SK-N-SH (cell line): ENCODE data around the gene SHB. TPM values are rescaled to one million over a fixed set of nuclear protein-coding genes. Genes with fewer than 3 reads are reported as not detected.
A peak's percentile ranks its signal among the peaks of the same experiment; 100 is the strongest.

ENCODE experiments used
- CTCF ChIA-PET: fragments of 300-600, 350-600 bp; formaldehyde crosslinking; extraction: SDS; loops from one replicate; lab custom pipeline; 2021; lab: Yijun Ruan, JAX
- POLR2A ChIA-PET: fragments of 350-600 bp; sonication (Branson Sonifier 250); formaldehyde crosslinking; extraction: SDS; loops from one replicate; lab custom pipeline; 2020; ENCODE audit warnings: antibody characterized with exemption, inconsistent platforms; lab: Yijun Ruan, JAX
- DNase-seq: peaks from one replicate; pipeline ENCODE4 v3.0.0; 2012
- H2AFZ ChIP-seq: fragments of 200-600 bp; sonication (generic); 2 replicates; pipeline ENCODE4 v1.8.1; 2016; ENCODE audit warnings: antibody characterized with exemption, mild to moderate bottlenecking, low read depth
- H3F3A ChIP-seq: fragments of 200-600 bp; sonication (generic); replicated peaks from 2 replicates; pipeline ENCODE3; 2016; ENCODE audit warnings: antibody characterized with exemption, mild to moderate bottlenecking; ENCODE audit not compliant: insufficient read depth
- H3K27ac ChIP-seq, 2 experiments: fragments of 200-500 bp in 1 of 2; fragments of 200-600 bp in 1 of 2; sonication (Bioruptor generic) in 1 of 2; sonication (generic), shearing (Covaris generic) in 1 of 2; 2 replicates each; pipeline versions ENCODE4 v1.5.1 to v1.6.1; 2014 to 2016; ENCODE audit warnings: low read depth in 2 of 2, inconsistent platforms in 1 of 2, low read length in 1 of 2, mild to moderate bottlenecking in 1 of 2, mixed read lengths in 1 of 2
- H3K27me3 ChIP-seq: fragments of 200-600 bp; sonication (generic), shearing (Covaris generic); 2 replicates; pipeline ENCODE4 v1.6.1; 2016; ENCODE audit warnings: mixed run types; ENCODE audit not compliant: insufficient read depth
- H3K36me3 ChIP-seq, 2 experiments: fragments of 200-500 bp in 1 of 2; fragments of 200-600 bp in 1 of 2; sonication (Bioruptor generic) in 1 of 2; sonication (generic) in 1 of 2; replicated peaks in 1 of 2; 2 replicates each; pipeline versions ENCODE3 to v1.5.1; 2014 to 2016; ENCODE audit warnings: low read length in 1 of 2, mild to moderate bottlenecking in 1 of 2; ENCODE audit not compliant: insufficient read depth in 2 of 2, control insufficient read depth in 1 of 2
- H3K4me1 ChIP-seq, 2 experiments: fragments of 200-500 bp in 1 of 2; fragments of 200-600 bp in 1 of 2; sonication (Bioruptor generic) in 1 of 2; sonication (generic), shearing (Covaris generic) in 1 of 2; 2 replicates each; pipeline versions ENCODE4 v1.5.1 to v1.6.1; 2014 to 2016; ENCODE audit warnings: low read depth in 1 of 2, low read length in 1 of 2, mixed run types in 1 of 2; ENCODE audit not compliant: insufficient read depth in 2 of 2, control insufficient read depth in 1 of 2
- H3K4me2 ChIP-seq: fragments of 200-600 bp; sonication (generic), shearing (Covaris generic); 2 replicates; pipeline ENCODE4 v1.6.1; 2017; ENCODE audit warnings: mixed run types
- H3K4me3 ChIP-seq, 2 experiments: fragments of 200-500 bp in 1 of 2; fragments of 200-600 bp in 1 of 2; sonication (Bioruptor generic) in 1 of 2; sonication (generic), shearing (Covaris generic) in 1 of 2; 2 replicates each; pipeline versions ENCODE4 v1.5.1 to v1.8.1; 2014 to 2016; ENCODE audit warnings: low read depth in 2 of 2, inconsistent platforms in 1 of 2, low read length in 1 of 2, mild to moderate bottlenecking in 1 of 2, mixed read lengths in 1 of 2, moderate library complexity in 1 of 2
- H3K79me2 ChIP-seq: fragments of 200-600 bp; sonication (generic); 2 replicates; pipeline ENCODE4 v1.8.1; 2017; ENCODE audit warnings: mild to moderate bottlenecking; ENCODE audit not compliant: insufficient read depth
- H3K9ac ChIP-seq: fragments of 200-600 bp; sonication (generic); 2 replicates; pipeline ENCODE4 v1.6.1; 2017; ENCODE audit warnings: mixed run types
- H3K9me2 ChIP-seq: fragments of 200-600 bp; sonication (generic); 2 replicates; pipeline ENCODE4 v1.6.1; 2017; ENCODE audit warnings: mixed run types
- H3K9me3 ChIP-seq: fragments of 200-600 bp; sonication (generic); 2 replicates; pipeline ENCODE4 v1.6.1; 2017; ENCODE audit warnings: mixed run types, mild to moderate bottlenecking, moderate library complexity
- H4K20me1 ChIP-seq: fragments of 200-600 bp; sonication (generic); 2 replicates; pipeline ENCODE4 v1.6.1; 2017; ENCODE audit warnings: mild to moderate bottlenecking, mixed run types; ENCODE audit not compliant: insufficient read depth
- EP300 ChIP-seq, 2 experiments: IDR thresholded peaks; 2 replicates each; pipeline versions ENCODE4 v1.4.0 to v1.6.1; 2012; ENCODE audit warnings: borderline replicate concordance in 1 of 2, low read depth in 1 of 2, low read length in 1 of 2
- EZH2phosphoT487 ChIP-seq: fragments of 200-600 bp; sonication (generic); IDR thresholded peaks from 2 replicates; pipeline ENCODE4 v1.6.1; 2017; ENCODE audit warnings: low read depth, mixed run types, mild to moderate bottlenecking, antibody characterized with exemption, moderate library complexity, borderline replicate concordance
- FOSL2 ChIP-seq: IDR thresholded peaks from 2 replicates; pipeline ENCODE4 v1.4.0; 2012; ENCODE audit warnings: low read depth, mild to moderate bottlenecking, moderate library complexity, borderline replicate concordance
- MEF2A ChIP-seq: IDR thresholded peaks from 2 replicates; pipeline ENCODE4 v1.4.0; 2012; ENCODE audit warnings: low read depth, borderline replicate concordance
- MXI1 ChIP-seq: IDR thresholded peaks from 2 replicates; pipeline ENCODE4 v1.6.1; 2012; ENCODE audit warnings: mild to moderate bottlenecking, low read depth, low read length, improper control_type of control experiment
- NFIC ChIP-seq: IDR thresholded peaks from 2 replicates; pipeline ENCODE4 v1.4.0; 2012; ENCODE audit warnings: borderline replicate concordance
- POLR2AphosphoS5 ChIP-seq: IDR thresholded peaks from 2 replicates; pipeline ENCODE4 v1.6.1; 2012; ENCODE audit warnings: low read depth, low read length
- RCOR1 ChIP-seq: fragments of 150-350 bp; IDR thresholded peaks from 2 replicates; pipeline ENCODE4 v1.6.1; 2017; ENCODE audit warnings: antibody characterized with exemption, low read length
- TAF1 ChIP-seq: IDR thresholded peaks from 2 replicates; pipeline ENCODE4 v1.6.1; 2012; ENCODE audit warnings: low read depth, mild to moderate bottlenecking, low read length, moderate library complexity, borderline replicate concordance
- YY1 ChIP-seq: IDR thresholded peaks from 2 replicates; pipeline ENCODE4 v1.4.0; 2012; ENCODE audit warnings: low read depth, mild to moderate bottlenecking
- WGBS: methylation state at CpG from one replicate; pipeline ENCODE4 v1.1.6; 2017; ENCODE audit warnings: low lambda C conversion rate; 5-methylcytosine and 5-hydroxymethylcytosine counted together
- polyA plus RNA-seq, 3 experiments: library from polyadenylated mRNA; depleted of rRNA; stranded (reverse); fragments of >200 nt; gene quantifications; 2 replicates each; pipeline ENCODE4 v1.2.3, GENCODE V29; 2012
- TF ChIP-seq, protein P1 (sequence below): IDR thresholded peaks from 2 replicates; pipeline ENCODE4 v1.4.0; 2012; ENCODE audit warnings: low read depth
- TF ChIP-seq, protein P2 (sequence below): fragments of 150-350 bp; IDR thresholded peaks from 2 replicates; pipeline ENCODE4 v1.6.1; 2017; ENCODE audit warnings: antibody characterized with exemption, low read length, low read depth, borderline replicate concordance
- TF ChIP-seq, protein P3 (sequence below): IDR thresholded peaks from 2 replicates; pipeline ENCODE4 v1.6.1; 2012; ENCODE audit warnings: mild to moderate bottlenecking, low read depth, low read length, moderate library complexity
- TF ChIP-seq, protein P4 (sequence below): fragments of 200-600 bp; sonication (generic); IDR thresholded peaks from 2 replicates; pipeline ENCODE4 v1.6.1; 2017; ENCODE audit warnings: antibody characterized with exemption, mild to moderate bottlenecking, moderate library complexity
- TF ChIP-seq, protein P5 (sequence below): IDR thresholded peaks from 2 replicates; pipeline ENCODE4 v1.4.0; 2012; ENCODE audit warnings: low read depth, borderline replicate concordance

SHB gene
- polyA plus RNA-seq, 1 of the 3 experiments (the other 2 are of a cell fraction): 26.0 TPM

DNA sequence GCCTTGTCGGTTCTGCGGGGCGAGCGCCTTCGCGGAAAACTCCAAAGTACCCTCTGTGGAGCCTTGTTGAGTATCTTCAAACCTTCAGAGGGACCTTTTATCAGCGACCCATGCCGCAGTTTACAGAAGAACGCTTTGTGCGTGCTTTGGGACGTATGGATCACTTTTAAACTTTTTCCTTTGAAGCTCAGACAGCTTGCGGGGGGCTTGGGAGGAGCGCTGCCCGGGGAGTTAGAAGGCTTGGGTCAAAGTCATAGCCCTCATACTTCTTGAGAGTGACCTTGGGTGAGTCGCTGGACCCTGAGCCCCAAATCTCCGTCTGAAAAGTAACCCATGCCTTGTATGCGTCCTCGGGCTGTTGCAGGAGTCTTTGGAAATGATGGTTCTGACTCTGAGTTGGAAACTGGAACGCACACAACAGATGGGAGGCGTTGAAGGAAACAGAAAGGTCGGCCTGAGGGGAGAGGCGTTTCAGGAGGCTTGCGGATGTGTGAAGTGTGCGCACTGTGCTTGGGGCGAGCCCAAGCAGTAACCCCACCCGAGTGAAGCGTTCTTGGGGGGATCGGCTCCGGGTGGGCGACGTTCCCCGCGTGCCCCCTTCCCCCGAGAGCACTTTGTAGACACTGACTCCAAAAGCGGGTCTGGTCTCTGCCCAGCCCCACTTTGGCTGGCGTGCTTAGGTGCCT lies 164.4 kb downstream of the SHB start:
- peak overlapping the region; percentile 75 to 93 for H3K4me3 ChIP-seq
- no peaks in the 10 kb centered on the region for H3K9me2 ChIP-seq
- 58% methylated on average over 24 of the region's 36 CpGs for WGBS
- H3K4me1 ChIP-seq: peaks cover 4 to 22% of the 10 kb centered on the region in 2 experiments; a peak in 2 of 4 replicates
- H2AFZ ChIP-seq: peak overlapping the region; percentile 92
- POLR2A ChIA-PET: no interaction called here
- H4K20me1 ChIP-seq: no peaks in the 10 kb centered on the region
- H3K27ac ChIP-seq: peak overlapping the region; percentile 56 to 78; a peak in 3 of 4 replicates
- H3K9ac ChIP-seq: peak overlapping the region; percentile 56
- CTCF ChIA-PET: interaction anchor here (0.6 to 5.0 kb wide), 16 partner anchors 9 to 513 kb away, joined by 3 to 31 read pairs (median 3); partner anchors contain the start of gene FBXO10
- TF ChIP-seq FOSL2: no peak
- no peak for TF ChIP-seq MEF2A
- no peak for TF ChIP-seq YY1
- peaks cover 38% of the 10 kb centered on the region for H3K79me2 ChIP-seq
- H3F3A ChIP-seq: peaks cover 3% of the 10 kb centered on the region
- DNase-seq: peak; percentile 56
- no peaks in the 10 kb centered on the region for H3K9me3 ChIP-seq
- no peaks in the 10 kb centered on the region for H3K27me3 ChIP-seq
- peak overlapping the region; percentile 82 for H3K4me2 ChIP-seq
- H3K36me3 ChIP-seq: no peaks in the 10 kb centered on the region

DNA sequence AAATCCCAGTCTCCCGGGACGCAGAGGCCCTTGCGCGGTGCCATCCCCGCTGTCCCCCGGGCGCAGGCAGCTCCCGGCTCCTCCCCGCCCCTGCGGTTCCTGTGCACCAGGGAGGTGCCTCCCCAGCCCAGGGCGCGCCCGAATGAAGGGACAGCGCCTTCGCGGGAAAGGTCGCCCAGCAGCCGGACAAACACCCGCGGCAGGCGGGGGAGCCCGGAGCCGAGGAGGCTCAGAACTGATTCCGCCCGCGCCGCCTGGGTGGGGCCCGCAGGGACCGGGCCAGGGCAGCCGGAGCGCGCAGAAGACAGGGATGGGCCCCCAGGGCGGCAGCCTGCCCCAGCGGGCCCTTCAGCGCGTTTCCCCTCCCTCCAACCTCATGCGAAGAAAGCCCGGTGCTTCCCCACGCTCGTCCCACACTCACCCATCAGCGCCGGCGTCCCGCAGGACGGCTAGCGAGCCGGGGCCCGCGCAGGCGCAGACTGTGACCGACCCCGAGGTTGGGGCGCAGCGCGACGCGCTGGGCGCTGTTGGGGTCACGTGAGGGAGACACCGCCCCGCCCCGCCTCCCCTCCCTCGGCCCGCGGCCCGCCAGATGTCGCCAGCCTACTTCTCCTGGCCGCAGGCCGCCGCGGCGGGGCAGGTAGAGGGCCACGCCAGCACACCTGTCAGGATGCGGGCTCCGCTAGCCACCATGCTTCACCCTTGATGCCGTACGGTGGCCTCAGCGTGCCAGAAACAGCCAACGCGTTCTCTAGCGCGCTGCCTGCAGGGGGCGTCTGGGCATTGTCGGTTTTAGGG lies 165.2 kb downstream of the SHB start, which contains the start of gene SLC25A51:
Gene SLC25A51 (minus strand): TSS at position 481 of the 798 bp plus-strand sequence. CDS start 15,577 bp downstream, outside the sequence.
- no peaks in the 10 kb centered on the region for H3K9me2 ChIP-seq
- no peaks in the 10 kb centered on the region for H3K9me3 ChIP-seq
- peaks cover 39% of the 10 kb centered on the region for H3K79me2 ChIP-seq
- peak within 1 kb of the TSS; percentile 92 for H2AFZ ChIP-seq
- peak within 1 kb of the TSS; percentile 82 for H3K4me2 ChIP-seq
- peak; percentile 98 for DNase-seq
- H3K27me3 ChIP-seq: no peaks in the 10 kb centered on the region
- H3F3A ChIP-seq: peaks cover 5% of the 10 kb centered on the region
- H4K20me1 ChIP-seq: no peaks in the 10 kb centered on the region
- H3K4me1 ChIP-seq: peaks cover 4 to 22% of the 10 kb centered on the region in 2 experiments; a peak in 3 of 4 replicates
- H3K9ac ChIP-seq: peak within 1 kb of the TSS; percentile 56
- ChIA-PET CTCF (interaction anchor here (0.7 to 5.0 kb wide), 11 partner anchors 10 to 456 kb away, joined by 3 to 31 read pairs (median 3); partner anchors contain the start of gene FBXO10), POLR2A (no interaction called here)
- peaks cover 0 to 4% of the 10 kb centered on the region in 2 experiments for H3K36me3 ChIP-seq
- peak within 1 kb of the TSS; percentile 56 to 78 for H3K27ac ChIP-seq
- H3K4me3 ChIP-seq: peak within 1 kb of the TSS; percentile 75 to 93
- 0% methylated on average over 9 of the region's 84 CpGs for WGBS
- TF ChIP-seq, protein P1, sequence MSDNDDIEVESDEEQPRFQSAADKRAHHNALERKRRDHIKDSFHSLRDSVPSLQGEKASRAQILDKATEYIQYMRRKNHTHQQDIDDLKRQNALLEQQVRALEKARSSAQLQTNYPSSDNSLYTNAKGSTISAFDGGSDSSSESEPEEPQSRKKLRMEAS: peak; percentile 91
- TF ChIP-seq POLR2AphosphoS5: peak; percentile 37; the same call in 1 of the 2 replicates
- TF ChIP-seq, protein P2, sequence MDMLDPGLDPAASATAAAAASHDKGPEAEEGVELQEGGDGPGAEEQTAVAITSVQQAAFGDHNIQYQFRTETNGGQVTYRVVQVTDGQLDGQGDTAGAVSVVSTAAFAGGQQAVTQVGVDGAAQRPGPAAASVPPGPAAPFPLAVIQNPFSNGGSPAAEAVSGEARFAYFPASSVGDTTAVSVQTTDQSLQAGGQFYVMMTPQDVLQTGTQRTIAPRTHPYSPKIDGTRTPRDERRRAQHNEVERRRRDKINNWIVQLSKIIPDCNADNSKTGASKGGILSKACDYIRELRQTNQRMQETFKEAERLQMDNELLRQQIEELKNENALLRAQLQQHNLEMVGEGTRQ: peak; percentile 73
- TF ChIP-seq RCOR1: peak; percentile 36; the same call in 1 of the 2 replicates
- TF ChIP-seq MEF2A: no peak
- TF ChIP-seq MXI1: peak; percentile 92; the same call in 1 of the 2 replicates
- TF ChIP-seq FOSL2: no peak
- no peak for TF ChIP-seq NFIC
- TF ChIP-seq, protein P3, sequence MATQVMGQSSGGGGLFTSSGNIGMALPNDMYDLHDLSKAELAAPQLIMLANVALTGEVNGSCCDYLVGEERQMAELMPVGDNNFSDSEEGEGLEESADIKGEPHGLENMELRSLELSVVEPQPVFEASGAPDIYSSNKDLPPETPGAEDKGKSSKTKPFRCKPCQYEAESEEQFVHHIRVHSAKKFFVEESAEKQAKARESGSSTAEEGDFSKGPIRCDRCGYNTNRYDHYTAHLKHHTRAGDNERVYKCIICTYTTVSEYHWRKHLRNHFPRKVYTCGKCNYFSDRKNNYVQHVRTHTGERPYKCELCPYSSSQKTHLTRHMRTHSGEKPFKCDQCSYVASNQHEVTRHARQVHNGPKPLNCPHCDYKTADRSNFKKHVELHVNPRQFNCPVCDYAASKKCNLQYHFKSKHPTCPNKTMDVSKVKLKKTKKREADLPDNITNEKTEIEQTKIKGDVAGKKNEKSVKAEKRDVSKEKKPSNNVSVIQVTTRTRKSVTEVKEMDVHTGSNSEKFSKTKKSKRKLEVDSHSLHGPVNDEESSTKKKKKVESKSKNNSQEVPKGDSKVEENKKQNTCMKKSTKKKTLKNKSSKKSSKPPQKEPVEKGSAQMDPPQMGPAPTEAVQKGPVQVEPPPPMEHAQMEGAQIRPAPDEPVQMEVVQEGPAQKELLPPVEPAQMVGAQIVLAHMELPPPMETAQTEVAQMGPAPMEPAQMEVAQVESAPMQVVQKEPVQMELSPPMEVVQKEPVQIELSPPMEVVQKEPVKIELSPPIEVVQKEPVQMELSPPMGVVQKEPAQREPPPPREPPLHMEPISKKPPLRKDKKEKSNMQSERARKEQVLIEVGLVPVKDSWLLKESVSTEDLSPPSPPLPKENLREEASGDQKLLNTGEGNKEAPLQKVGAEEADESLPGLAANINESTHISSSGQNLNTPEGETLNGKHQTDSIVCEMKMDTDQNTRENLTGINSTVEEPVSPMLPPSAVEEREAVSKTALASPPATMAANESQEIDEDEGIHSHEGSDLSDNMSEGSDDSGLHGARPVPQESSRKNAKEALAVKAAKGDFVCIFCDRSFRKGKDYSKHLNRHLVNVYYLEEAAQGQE: peak; percentile 55; the same call in 1 of the 2 replicates
- TF ChIP-seq, protein P4, sequence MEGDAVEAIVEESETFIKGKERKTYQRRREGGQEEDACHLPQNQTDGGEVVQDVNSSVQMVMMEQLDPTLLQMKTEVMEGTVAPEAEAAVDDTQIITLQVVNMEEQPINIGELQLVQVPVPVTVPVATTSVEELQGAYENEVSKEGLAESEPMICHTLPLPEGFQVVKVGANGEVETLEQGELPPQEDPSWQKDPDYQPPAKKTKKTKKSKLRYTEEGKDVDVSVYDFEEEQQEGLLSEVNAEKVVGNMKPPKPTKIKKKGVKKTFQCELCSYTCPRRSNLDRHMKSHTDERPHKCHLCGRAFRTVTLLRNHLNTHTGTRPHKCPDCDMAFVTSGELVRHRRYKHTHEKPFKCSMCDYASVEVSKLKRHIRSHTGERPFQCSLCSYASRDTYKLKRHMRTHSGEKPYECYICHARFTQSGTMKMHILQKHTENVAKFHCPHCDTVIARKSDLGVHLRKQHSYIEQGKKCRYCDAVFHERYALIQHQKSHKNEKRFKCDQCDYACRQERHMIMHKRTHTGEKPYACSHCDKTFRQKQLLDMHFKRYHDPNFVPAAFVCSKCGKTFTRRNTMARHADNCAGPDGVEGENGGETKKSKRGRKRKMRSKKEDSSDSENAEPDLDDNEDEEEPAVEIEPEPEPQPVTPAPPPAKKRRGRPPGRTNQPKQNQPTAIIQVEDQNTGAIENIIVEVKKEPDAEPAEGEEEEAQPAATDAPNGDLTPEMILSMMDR: peak; percentile 94
- no peak for TF ChIP-seq EZH2phosphoT487
- TF ChIP-seq TAF1: peak; percentile 56; the same call in 1 of the 2 replicates
- TF ChIP-seq, protein P5, sequence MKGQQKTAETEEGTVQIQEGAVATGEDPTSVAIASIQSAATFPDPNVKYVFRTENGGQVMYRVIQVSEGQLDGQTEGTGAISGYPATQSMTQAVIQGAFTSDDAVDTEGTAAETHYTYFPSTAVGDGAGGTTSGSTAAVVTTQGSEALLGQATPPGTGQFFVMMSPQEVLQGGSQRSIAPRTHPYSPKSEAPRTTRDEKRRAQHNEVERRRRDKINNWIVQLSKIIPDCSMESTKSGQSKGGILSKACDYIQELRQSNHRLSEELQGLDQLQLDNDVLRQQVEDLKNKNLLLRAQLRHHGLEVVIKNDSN: peak; percentile 95
- peak; percentile 22 to 28; a peak in 1 of 4 replicates for TF ChIP-seq EP300 (IDR thresholded peaks at IDR 0.05; ENCODE audit: borderline replicate concordance in 1 of 2, low read depth in 1 of 2, low read length in 1 of 2)
